H9 (cell line): Measurements from ENCODE around the gene KCNN2. TPM values are rescaled to one million over a fixed set of nuclear protein-coding genes. Genes with fewer than 3 reads are reported as not detected.

Experiments
- DNase-seq: peaks from one replicate; pipeline ENCODE4 v3.0.0-alpha.2; 2017
- H2AFZ ChIP-seq: one replicate; pipeline ENCODE4 v1.6.1; 2013; ENCODE audit warnings: mild to moderate bottlenecking, low read length, control low read depth, moderate library complexity
- H2AK5ac ChIP-seq: 2 replicates; pipeline ENCODE4 v1.6.1; 2013; ENCODE audit warnings: low read length, control low read depth, mixed read lengths; ENCODE audit not compliant: insufficient read length
- H2BK120ac ChIP-seq: one replicate; pipeline ENCODE4 v1.6.1; 2013; ENCODE audit warnings: low read depth, mild to moderate bottlenecking, low read length, control low read depth, inconsistent platforms; ENCODE audit not compliant: poor library complexity, severe bottlenecking
- H2BK12ac ChIP-seq: 2 replicates; pipeline ENCODE4 v1.6.1; 2013; ENCODE audit warnings: low read length, control low read depth, mixed read lengths, low read depth; ENCODE audit not compliant: insufficient read length
- H2BK15ac ChIP-seq: 2 replicates; pipeline ENCODE4 v1.6.1; 2013; ENCODE audit warnings: low read depth, low read length, control low read depth
- H2BK20ac ChIP-seq: one replicate; pipeline ENCODE4 v1.6.1; 2013; ENCODE audit warnings: low read depth, mild to moderate bottlenecking, low read length, control low read depth, inconsistent platforms; ENCODE audit not compliant: poor library complexity, severe bottlenecking
- H2BK5ac ChIP-seq: 2 replicates; pipeline ENCODE4 v1.6.1; 2013; ENCODE audit warnings: low read length, control low read depth, mixed read lengths; ENCODE audit not compliant: insufficient read length
- H3K14ac ChIP-seq: 2 replicates; pipeline ENCODE4 v1.6.1; 2013; ENCODE audit warnings: low read length, control low read depth; ENCODE audit not compliant: insufficient read depth
- H3K18ac ChIP-seq: 2 replicates; pipeline ENCODE4 v1.6.1; 2013; ENCODE audit warnings: low read depth, mild to moderate bottlenecking, mixed read lengths, low read length, control low read depth; ENCODE audit not compliant: insufficient read length
- H3K23ac ChIP-seq: 2 replicates; pipeline ENCODE4 v1.6.1; 2013; ENCODE audit warnings: low read length, control low read depth, mixed read lengths, low read depth; ENCODE audit not compliant: insufficient read length
- H3K23me2 ChIP-seq: 2 replicates; pipeline ENCODE4 v1.6.1; 2013; ENCODE audit warnings: low read depth, mild to moderate bottlenecking, mixed read lengths, low read length, control low read depth; ENCODE audit not compliant: insufficient read length, poor library complexity, severe bottlenecking
- H3K27ac ChIP-seq: 2 replicates; pipeline ENCODE4 v1.5.1; 2013; ENCODE audit warnings: low read length, control low read depth, mixed read lengths, low read depth; ENCODE audit not compliant: insufficient read length
- H3K27me3 ChIP-seq: 2 replicates; pipeline ENCODE4 v1.6.1; 2013; ENCODE audit warnings: low read length, control low read depth, inconsistent platforms; ENCODE audit not compliant: insufficient read depth
- H3K4ac ChIP-seq: 2 replicates; pipeline ENCODE4 v1.6.1; 2013; ENCODE audit warnings: low read depth, mild to moderate bottlenecking, control low read depth, inconsistent platforms, low read length, moderate library complexity
- H3K4me1 ChIP-seq: 2 replicates; pipeline ENCODE4 v1.6.1; 2013; ENCODE audit warnings: low read length, control low read depth, inconsistent platforms; ENCODE audit not compliant: insufficient read depth
- H3K4me2 ChIP-seq: 2 replicates; pipeline ENCODE4 v1.6.1; 2013; ENCODE audit warnings: low read length, control low read depth, mixed read lengths; ENCODE audit not compliant: insufficient read length, insufficient read depth
- H3K56ac ChIP-seq: 2 replicates; pipeline ENCODE4 v1.6.1; 2013; ENCODE audit warnings: low read depth, mild to moderate bottlenecking, mixed read lengths, low read length, control low read depth; ENCODE audit not compliant: insufficient read length
- H3K79me1 ChIP-seq: 2 replicates; pipeline ENCODE4 v1.6.1; 2013; ENCODE audit warnings: low read depth, mild to moderate bottlenecking, moderate library complexity, low read length, control low read depth, inconsistent platforms; ENCODE audit not compliant: insufficient read depth, poor library complexity, severe bottlenecking
- H3K79me2 ChIP-seq: 2 replicates; pipeline ENCODE4 v1.6.1; 2013; ENCODE audit warnings: low read length, control low read depth, inconsistent platforms; ENCODE audit not compliant: insufficient read depth
- H3K9ac ChIP-seq: 2 replicates; pipeline ENCODE4 v1.6.1; 2013; ENCODE audit warnings: low read length, control low read depth, mixed read lengths; ENCODE audit not compliant: insufficient read length; ENCODE audit errors: extremely low read depth
- H3K9me3 ChIP-seq: one replicate; pipeline ENCODE4 v1.6.1; 2013; ENCODE audit warnings: low read depth, low read length, inconsistent platforms; ENCODE audit not compliant: control insufficient read depth
- H3T11ph ChIP-seq: one replicate; pipeline ENCODE4 v1.6.1; 2013; ENCODE audit warnings: mild to moderate bottlenecking, low read length, control low read depth, inconsistent platforms
- H4K20me1 ChIP-seq: one replicate; pipeline ENCODE4 v1.6.1; 2013; ENCODE audit not compliant: control insufficient read depth, insufficient read length, insufficient read depth
- H4K5ac ChIP-seq: 2 replicates; pipeline ENCODE4 v1.6.1; 2013; ENCODE audit warnings: low read depth, mild to moderate bottlenecking, mixed read lengths, low read length, control low read depth; ENCODE audit not compliant: insufficient read length
- H4K8ac ChIP-seq: replicated peaks from 2 replicates; pipeline ENCODE4 v1.6.1; 2013; ENCODE audit warnings: low read length, control low read depth, mixed read lengths, low read depth; ENCODE audit not compliant: insufficient read length
- H4K91ac ChIP-seq: 2 replicates; pipeline ENCODE4 v1.6.1; 2013; ENCODE audit warnings: low read depth, mild to moderate bottlenecking, moderate library complexity, mixed read lengths, low read length, control low read depth; ENCODE audit not compliant: insufficient read length
- H3K27ac Mint-ChIP-seq, 3 experiments: 2 replicates in 2 of 3; 3 replicates in 1 of 3; pipeline ENCODE4 v1.8.0; 2020 to 2021; ENCODE audit warnings: mixed read lengths in 3 of 3, mild to moderate bottlenecking in 1 of 3, moderate library complexity in 1 of 3
- H3K27me3 Mint-ChIP-seq: 2 replicates; pipeline ENCODE4 v1.8.0; 2021; ENCODE audit warnings: low read depth, mild to moderate bottlenecking, moderate library complexity, mixed read lengths
- H3K36me3 Mint-ChIP-seq, 3 experiments: 2 replicates in 2 of 3; 3 replicates in 1 of 3; pipeline ENCODE4 v1.8.0; 2020 to 2021; ENCODE audit warnings: low read depth in 3 of 3, mixed read lengths in 3 of 3; ENCODE audit not compliant: insufficient read depth in 1 of 3
- H3K4me1 Mint-ChIP-seq, 2 experiments: 2 replicates each; pipeline ENCODE4 v1.8.0; 2020; ENCODE audit warnings: mixed read lengths in 2 of 2
- H3K4me3 Mint-ChIP-seq, 2 experiments: 2 replicates in 1 of 2; 3 replicates in 1 of 2; pipeline ENCODE4 v1.8.0; 2020 to 2021; ENCODE audit warnings: mild to moderate bottlenecking in 2 of 2, mixed read lengths in 2 of 2, moderate library complexity in 1 of 2
- H3K9me3 Mint-ChIP-seq, 2 experiments: 2 replicates in 1 of 2; 3 replicates in 1 of 2; pipeline ENCODE4 v1.8.0; 2020; ENCODE audit warnings: mild to moderate bottlenecking in 2 of 2, mixed read lengths in 2 of 2, moderate library complexity in 1 of 2
- CTCF ChIP-seq: fragments of 200-600 bp; sonication (generic); conservative IDR thresholded peaks from 3 replicates; pipeline ENCODE4 v1.8.0; 2021; ENCODE audit warnings: antibody characterized with exemption, mild to moderate bottlenecking
- WGBS: extraction: QIAGEN DNeasy Blood & Tissue Kit; methylation state at CpG from one replicate; pipeline ENCODE4 v1.1.7; 2013; ENCODE audit warnings: missing lambda C conversion rate, low lambda C conversion rate, mixed read lengths; ENCODE audit not compliant: insufficient read length; ENCODE audit errors: extremely low coverage; 5-methylcytosine and 5-hydroxymethylcytosine counted together
- total RNA-seq: library from RNA; stranded (reverse); gene quantifications from 2 replicates; pipeline ENCODE4 v1.2.1, GENCODE V29; 2021

KCNN2 gene
- total RNA-seq, 1 experiment from 2014 or later = 21.0 TPM

DNA sequence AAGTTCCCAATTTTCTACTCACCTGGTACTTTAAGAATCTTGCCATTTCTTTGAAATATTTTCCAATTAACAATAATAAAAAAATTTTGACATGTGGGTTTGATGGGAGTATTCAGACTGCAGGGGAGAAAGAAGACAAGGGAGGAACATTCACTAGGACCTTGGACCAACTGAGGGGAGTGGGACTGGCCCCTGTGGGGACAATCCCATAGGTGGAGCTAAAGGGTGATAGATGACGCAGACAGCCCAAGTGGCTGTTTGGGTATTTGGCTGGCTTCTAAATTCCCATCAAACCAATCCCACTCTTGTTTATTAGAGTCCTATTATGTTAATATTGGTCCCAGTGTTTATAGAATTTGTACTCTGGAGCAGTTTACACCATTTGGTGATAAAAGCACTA lies 65.3 kb downstream of the KCNN2 start:
- Histone ChIP-seq H3K9me3 (no peaks in the 10 kb centered on the region), H3T11ph (no peak overlapping the region), H4K8ac (no peak overlapping the region), H3K56ac (no peak overlapping the region), H2BK120ac (no peak overlapping the region), H2BK12ac (no peak overlapping the region), H3K23ac (no peak overlapping the region), H2BK15ac (no peak overlapping the region), H3K4me2 (no peak overlapping the region), H3K27me3 (no peaks in the 10 kb centered on the region), H3K14ac (no peak overlapping the region), H3K18ac (no peak overlapping the region), H3K79me1 (peaks cover 3% of the 10 kb centered on the region), H3K23me2 (no peaks in the 10 kb centered on the region), H4K91ac (no peak overlapping the region), H4K5ac (no peak overlapping the region), H2BK20ac (no peak overlapping the region), H2BK5ac (no peak overlapping the region), H3K4ac (no peak overlapping the region), H3K4me1 (no peaks in the 10 kb centered on the region), H2AFZ (no peak overlapping the region), H3K27ac (no peak overlapping the region), H3K79me2 (no peaks in the 10 kb centered on the region; the same call in 1 of the 2 replicates), H2AK5ac (no peak overlapping the region), H4K20me1 (no peaks in the 10 kb centered on the region), H3K9ac (no peak overlapping the region)
- peaks cover 13 to 19% of the 10 kb centered on the region in 2 experiments for H3K9me3 Mint-ChIP-seq
- H3K4me3 Mint-ChIP-seq = no peak overlapping the region
- H3K4me1 Mint-ChIP-seq = peaks cover 5 to 8% of the 10 kb centered on the region in 2 experiments; a peak in 2 of 4 replicates
- peaks cover 0 to 22% (median 19%) of the 10 kb centered on the region in 3 experiments for H3K36me3 Mint-ChIP-seq
- no peak overlapping the region for H3K27ac Mint-ChIP-seq
- H3K27me3 Mint-ChIP-seq = no peaks in the 10 kb centered on the region
- DNase-seq = no peak
- no CpG with 5 or more reads among the region's 1 CpG for WGBS
- TF ChIP-seq CTCF = peak; percentile 18; the same call in 1 of the 3 replicates
